ENCODE measurements around the gene ALG2. TPM values are rescaled to one million over a fixed set of nuclear protein-coding genes. Genes with fewer than 3 reads are reported as not detected.

The ALG2 gene
- polyA plus RNA-seq, 1 donor from 2014 or later, result 15.8 TPM

DNA sequence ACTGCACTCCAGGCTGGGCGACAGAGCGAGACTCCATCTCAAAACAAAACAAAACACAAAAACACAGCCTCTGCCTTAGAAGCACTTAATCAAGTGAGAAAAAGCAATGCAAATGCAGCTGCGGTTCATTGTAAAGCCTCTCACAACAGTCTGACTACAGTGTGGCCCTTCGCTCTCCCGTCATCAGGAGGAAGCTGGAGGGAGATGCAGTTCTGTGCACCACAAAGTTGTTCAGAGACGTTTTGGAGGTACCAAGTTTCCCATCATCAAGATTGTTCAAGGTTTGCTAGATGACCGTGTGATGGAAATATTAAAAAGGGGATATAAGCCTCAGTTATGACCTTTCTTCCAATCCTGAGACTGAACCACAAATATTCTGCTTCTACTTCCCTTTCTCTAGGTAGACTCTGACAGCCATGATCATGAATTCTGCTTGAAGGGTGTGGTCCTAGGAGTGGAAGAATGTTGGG is 41.2 kb upstream of the ALG2 start:
- Histone ChIP-seq H3K79me2 (replicated peaks; ENCODE audit: insufficient read depth, low read length) (no peaks in the 10 kb centered on the region), H3K27me3 (ENCODE audit: insufficient read depth, low read depth, low read length) (no peaks in the 10 kb centered on the region), H3F3A (ENCODE audit: insufficient read depth, low read length, poor library complexity, severe bottlenecking) (no peaks in the 10 kb centered on the region), H3K9me2 (ENCODE audit: insufficient read depth, low read length) (no peaks in the 10 kb centered on the region), H4K20me1 (ENCODE audit: insufficient read depth) (no peaks in the 10 kb centered on the region), H3K4me2 (ENCODE audit: low read length) (no peak overlapping the region), H2AFZ (ENCODE audit: low read depth, low read length) (no peak overlapping the region), H3K4me3 (ENCODE audit: low read length) (no peak overlapping the region), H3K27ac (ENCODE audit: low read length) (no peak overlapping the region), H3K9me3 (ENCODE audit: low read length) (no peaks in the 10 kb centered on the region), H3K9ac (ENCODE audit: low read length) (no peak overlapping the region), H3K36me3 (ENCODE audit: insufficient read depth, low read length) (no peaks in the 10 kb centered on the region)
- no peak for TF ChIP-seq EP300 (conservative IDR thresholded peaks at IDR 0.05; ENCODE audit: poor library complexity, severe bottlenecking)
- no peak for TF ChIP-seq SMC3 (conservative IDR thresholded peaks at IDR 0.05; ENCODE audit: poor library complexity)
- TF ChIP-seq, protein P1, sequence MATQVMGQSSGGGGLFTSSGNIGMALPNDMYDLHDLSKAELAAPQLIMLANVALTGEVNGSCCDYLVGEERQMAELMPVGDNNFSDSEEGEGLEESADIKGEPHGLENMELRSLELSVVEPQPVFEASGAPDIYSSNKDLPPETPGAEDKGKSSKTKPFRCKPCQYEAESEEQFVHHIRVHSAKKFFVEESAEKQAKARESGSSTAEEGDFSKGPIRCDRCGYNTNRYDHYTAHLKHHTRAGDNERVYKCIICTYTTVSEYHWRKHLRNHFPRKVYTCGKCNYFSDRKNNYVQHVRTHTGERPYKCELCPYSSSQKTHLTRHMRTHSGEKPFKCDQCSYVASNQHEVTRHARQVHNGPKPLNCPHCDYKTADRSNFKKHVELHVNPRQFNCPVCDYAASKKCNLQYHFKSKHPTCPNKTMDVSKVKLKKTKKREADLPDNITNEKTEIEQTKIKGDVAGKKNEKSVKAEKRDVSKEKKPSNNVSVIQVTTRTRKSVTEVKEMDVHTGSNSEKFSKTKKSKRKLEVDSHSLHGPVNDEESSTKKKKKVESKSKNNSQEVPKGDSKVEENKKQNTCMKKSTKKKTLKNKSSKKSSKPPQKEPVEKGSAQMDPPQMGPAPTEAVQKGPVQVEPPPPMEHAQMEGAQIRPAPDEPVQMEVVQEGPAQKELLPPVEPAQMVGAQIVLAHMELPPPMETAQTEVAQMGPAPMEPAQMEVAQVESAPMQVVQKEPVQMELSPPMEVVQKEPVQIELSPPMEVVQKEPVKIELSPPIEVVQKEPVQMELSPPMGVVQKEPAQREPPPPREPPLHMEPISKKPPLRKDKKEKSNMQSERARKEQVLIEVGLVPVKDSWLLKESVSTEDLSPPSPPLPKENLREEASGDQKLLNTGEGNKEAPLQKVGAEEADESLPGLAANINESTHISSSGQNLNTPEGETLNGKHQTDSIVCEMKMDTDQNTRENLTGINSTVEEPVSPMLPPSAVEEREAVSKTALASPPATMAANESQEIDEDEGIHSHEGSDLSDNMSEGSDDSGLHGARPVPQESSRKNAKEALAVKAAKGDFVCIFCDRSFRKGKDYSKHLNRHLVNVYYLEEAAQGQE (IDR thresholded peaks at IDR 0.05; ENCODE audit: borderline replicate concordance), result no peak
- no peak for TF ChIP-seq TAF1 (IDR thresholded peaks at IDR 0.05; ENCODE audit: low read depth)
- TF ChIP-seq, protein P2, sequence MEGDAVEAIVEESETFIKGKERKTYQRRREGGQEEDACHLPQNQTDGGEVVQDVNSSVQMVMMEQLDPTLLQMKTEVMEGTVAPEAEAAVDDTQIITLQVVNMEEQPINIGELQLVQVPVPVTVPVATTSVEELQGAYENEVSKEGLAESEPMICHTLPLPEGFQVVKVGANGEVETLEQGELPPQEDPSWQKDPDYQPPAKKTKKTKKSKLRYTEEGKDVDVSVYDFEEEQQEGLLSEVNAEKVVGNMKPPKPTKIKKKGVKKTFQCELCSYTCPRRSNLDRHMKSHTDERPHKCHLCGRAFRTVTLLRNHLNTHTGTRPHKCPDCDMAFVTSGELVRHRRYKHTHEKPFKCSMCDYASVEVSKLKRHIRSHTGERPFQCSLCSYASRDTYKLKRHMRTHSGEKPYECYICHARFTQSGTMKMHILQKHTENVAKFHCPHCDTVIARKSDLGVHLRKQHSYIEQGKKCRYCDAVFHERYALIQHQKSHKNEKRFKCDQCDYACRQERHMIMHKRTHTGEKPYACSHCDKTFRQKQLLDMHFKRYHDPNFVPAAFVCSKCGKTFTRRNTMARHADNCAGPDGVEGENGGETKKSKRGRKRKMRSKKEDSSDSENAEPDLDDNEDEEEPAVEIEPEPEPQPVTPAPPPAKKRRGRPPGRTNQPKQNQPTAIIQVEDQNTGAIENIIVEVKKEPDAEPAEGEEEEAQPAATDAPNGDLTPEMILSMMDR (IDR thresholded peaks at IDR 0.05; ENCODE audit: poor library complexity, severe bottlenecking), result no peak
- no peak for TF ChIP-seq MXI1 (conservative IDR thresholded peaks at IDR 0.05; ENCODE audit: poor library complexity, severe bottlenecking)
- no peak for TF ChIP-seq RAD21 (conservative IDR thresholded peaks at IDR 0.05)
- TF ChIP-seq POLR2AphosphoS5 (IDR thresholded peaks at IDR 0.05), result no peak
- no peak for TF ChIP-seq EZH2 (IDR thresholded peaks at IDR 0.05; ENCODE audit: borderline replicate concordance, insufficient read depth, low read length, poor library complexity, severe bottlenecking)

DNA sequence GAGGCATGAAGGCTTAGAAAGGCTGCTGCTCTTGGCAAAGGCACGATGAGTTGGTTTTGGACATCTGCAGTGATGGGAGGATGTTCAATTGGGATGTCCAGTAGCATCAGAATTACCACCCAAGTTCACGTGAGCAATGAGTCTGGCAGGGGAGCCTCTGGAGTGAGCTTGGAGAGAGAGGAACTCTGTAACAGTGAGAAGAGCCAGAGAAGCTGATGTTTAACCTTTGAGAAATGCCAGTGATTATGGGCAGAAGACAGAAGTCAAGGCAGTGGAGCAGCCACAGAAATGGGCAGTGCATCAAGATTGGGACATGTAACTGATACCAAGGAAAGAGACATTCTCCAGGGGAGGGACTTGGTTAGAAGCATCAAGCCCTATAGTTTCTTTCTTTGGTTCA is 40.2 kb upstream of the ALG2 start:
- no peaks in the 10 kb centered on the region for H3F3A ChIP-seq (ENCODE audit: insufficient read depth, low read length, poor library complexity, severe bottlenecking)
- H3K4me2 ChIP-seq (ENCODE audit: low read length), result no peak overlapping the region
- H3K9ac ChIP-seq (ENCODE audit: low read length), result no peak overlapping the region
- no peaks in the 10 kb centered on the region for H3K9me2 ChIP-seq (ENCODE audit: insufficient read depth, low read length)
- TF ChIP-seq EZH2 (IDR thresholded peaks at IDR 0.05; ENCODE audit: borderline replicate concordance, insufficient read depth, low read length, poor library complexity, severe bottlenecking), result no peak
- TF ChIP-seq, protein P2 (IDR thresholded peaks at IDR 0.05; ENCODE audit: poor library complexity, severe bottlenecking), result no peak
- TF ChIP-seq POLR2AphosphoS5 (IDR thresholded peaks at IDR 0.05), result no peak
- TF ChIP-seq MXI1 (conservative IDR thresholded peaks at IDR 0.05; ENCODE audit: poor library complexity, severe bottlenecking), result no peak
- TF ChIP-seq EP300 (conservative IDR thresholded peaks at IDR 0.05; ENCODE audit: poor library complexity, severe bottlenecking), result no peak
- TF ChIP-seq RAD21 (conservative IDR thresholded peaks at IDR 0.05), result no peak
- TF ChIP-seq, protein P1 (IDR thresholded peaks at IDR 0.05; ENCODE audit: borderline replicate concordance), result no peak
- TF ChIP-seq TAF1 (IDR thresholded peaks at IDR 0.05; ENCODE audit: low read depth), result no peak
- H4K20me1 ChIP-seq (ENCODE audit: insufficient read depth), result no peaks in the 10 kb centered on the region
- no peaks in the 10 kb centered on the region for H3K36me3 ChIP-seq (ENCODE audit: insufficient read depth, low read length)
- H3K9me3 ChIP-seq (ENCODE audit: low read length), result no peaks in the 10 kb centered on the region
- no peak overlapping the region for H2AFZ ChIP-seq (ENCODE audit: low read depth, low read length)
- H3K27me3 ChIP-seq (ENCODE audit: insufficient read depth, low read depth, low read length), result no peaks in the 10 kb centered on the region
- no peak overlapping the region for H3K27ac ChIP-seq (ENCODE audit: low read length)
- H3K79me2 ChIP-seq (replicated peaks; ENCODE audit: insufficient read depth, low read length), result no peaks in the 10 kb centered on the region
- H3K4me3 ChIP-seq (ENCODE audit: low read length), result no peak overlapping the region
